Bronchial epithelial cell (primary cell): ENCODE data around the gene CD52. TPM values are rescaled to one million over a fixed set of nuclear protein-coding genes. Genes with fewer than 3 reads are reported as not detected.

Experiments used
- DNase-seq: peaks from one replicate; pipeline ENCODE4 v3.0.0-alpha.2; 2010; ENCODE audit warnings: low read depth
- FAIRE-seq: peaks from 2 replicates; lab custom pipeline; 2011; peaks lifted over from hg19 to GRCh38; lab: Jason Lieb, UNC
- H3K27me3 ChIP-seq: 2 replicates; pipeline ENCODE4 v1.5.1; 2011; ENCODE audit warnings: low read length; ENCODE audit not compliant: control insufficient read depth, insufficient read depth
- H3K36me3 ChIP-seq: 2 replicates; pipeline ENCODE4 v1.5.1; 2011; ENCODE audit warnings: low read length; ENCODE audit not compliant: control insufficient read depth, insufficient read depth
- H3K4me3 ChIP-seq: 2 replicates; pipeline ENCODE4 v1.5.1; 2011; ENCODE audit warnings: mild to moderate bottlenecking, low read depth, low read length, control low read depth
- total RNA-seq: library from RNA; depleted of rRNA; stranded (reverse); fragments of >200 nt; gene quantifications from 2 replicates; pipeline ENCODE4 v1.2.1, GENCODE V29; 2014
- TF ChIP-seq, protein P1 (sequence below): IDR thresholded peaks from 2 replicates; pipeline ENCODE4 v1.5.1; 2011; ENCODE audit warnings: mild to moderate bottlenecking, moderate library complexity, low read length, control low read depth, inconsistent platforms; ENCODE audit not compliant: insufficient read depth, severe bottlenecking

Gene CD52
- total RNA-seq, 1 donor from 2014 or later: not detected

DNA sequence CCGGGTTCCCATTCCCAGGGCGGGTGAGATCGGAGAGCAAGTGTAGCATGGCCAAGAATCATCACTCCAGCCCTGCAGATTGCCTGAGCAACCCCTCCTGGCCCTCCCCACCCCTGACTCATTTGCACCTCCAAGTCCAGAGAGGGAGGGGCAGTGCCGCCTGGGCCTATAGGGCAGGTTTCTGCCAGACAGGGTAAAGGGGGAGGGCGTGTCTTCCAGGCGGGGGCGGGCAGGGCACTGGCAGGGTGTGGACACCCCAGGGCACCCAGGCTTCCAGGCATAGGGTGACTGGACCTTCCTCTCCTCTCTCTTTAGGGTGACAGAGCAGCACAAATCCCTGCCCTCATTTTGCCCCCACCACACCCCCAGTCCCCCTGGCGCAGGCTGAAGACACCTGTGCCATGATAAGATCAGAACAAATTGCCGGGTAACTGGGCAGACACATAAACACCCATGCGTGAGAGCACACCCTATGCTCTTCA, 39.4 kb downstream of the CD52 start:
- H3K27me3 ChIP-seq: peaks cover 2% of the 10 kb centered on the region
- no peaks in the 10 kb centered on the region for H3K36me3 ChIP-seq
- FAIRE-seq: no peak
- H3K4me3 ChIP-seq: no peak overlapping the region
- peak; percentile 88 for DNase-seq
- TF ChIP-seq, protein P1, sequence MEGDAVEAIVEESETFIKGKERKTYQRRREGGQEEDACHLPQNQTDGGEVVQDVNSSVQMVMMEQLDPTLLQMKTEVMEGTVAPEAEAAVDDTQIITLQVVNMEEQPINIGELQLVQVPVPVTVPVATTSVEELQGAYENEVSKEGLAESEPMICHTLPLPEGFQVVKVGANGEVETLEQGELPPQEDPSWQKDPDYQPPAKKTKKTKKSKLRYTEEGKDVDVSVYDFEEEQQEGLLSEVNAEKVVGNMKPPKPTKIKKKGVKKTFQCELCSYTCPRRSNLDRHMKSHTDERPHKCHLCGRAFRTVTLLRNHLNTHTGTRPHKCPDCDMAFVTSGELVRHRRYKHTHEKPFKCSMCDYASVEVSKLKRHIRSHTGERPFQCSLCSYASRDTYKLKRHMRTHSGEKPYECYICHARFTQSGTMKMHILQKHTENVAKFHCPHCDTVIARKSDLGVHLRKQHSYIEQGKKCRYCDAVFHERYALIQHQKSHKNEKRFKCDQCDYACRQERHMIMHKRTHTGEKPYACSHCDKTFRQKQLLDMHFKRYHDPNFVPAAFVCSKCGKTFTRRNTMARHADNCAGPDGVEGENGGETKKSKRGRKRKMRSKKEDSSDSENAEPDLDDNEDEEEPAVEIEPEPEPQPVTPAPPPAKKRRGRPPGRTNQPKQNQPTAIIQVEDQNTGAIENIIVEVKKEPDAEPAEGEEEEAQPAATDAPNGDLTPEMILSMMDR: no peak

DNA sequence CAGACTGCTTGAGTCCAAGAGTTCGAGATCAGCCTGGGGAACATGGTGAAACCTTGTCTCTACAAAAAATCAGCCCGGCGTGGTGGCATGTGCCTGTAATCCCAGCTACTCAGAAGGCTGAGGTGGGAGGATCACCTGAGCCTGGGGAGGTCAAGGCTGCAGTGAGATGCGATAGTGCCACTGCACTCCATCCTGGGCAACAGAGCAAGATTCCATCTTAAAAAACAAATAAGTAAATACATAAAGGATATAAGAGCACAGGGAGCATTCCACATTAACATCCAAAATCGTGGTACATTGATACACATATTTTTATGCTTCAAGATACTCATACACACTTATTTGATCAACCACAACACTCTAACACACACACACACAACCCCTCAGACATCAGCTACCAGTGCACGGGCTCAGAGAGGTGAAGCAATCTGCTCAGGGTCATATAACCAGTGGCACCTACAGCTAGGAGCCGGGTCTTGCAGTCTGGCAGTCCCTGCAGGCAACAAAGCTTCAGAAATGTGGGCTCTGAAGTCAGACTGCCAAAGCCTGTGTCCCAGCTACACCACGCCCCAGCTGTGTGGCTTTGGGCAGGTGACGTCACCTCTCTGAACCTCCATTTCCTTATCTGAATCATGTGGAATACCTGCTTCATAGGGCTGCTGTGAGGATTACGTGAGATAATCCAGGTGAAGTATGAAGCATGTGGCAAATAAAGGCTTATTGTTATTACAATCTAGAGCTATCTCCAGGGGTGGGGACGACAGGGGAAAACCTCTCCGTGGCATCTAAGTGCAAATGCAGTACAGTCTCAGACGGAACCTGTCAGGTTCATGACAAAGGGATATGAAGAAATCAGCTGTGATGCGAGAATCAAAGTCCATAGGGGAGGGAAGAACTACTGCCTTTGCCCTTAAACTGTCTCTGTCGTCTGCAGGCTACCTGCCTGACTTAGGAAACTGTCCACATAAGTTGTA, 40.9 kb downstream of the CD52 start:
- peak; percentile 97 for FAIRE-seq

DNA sequence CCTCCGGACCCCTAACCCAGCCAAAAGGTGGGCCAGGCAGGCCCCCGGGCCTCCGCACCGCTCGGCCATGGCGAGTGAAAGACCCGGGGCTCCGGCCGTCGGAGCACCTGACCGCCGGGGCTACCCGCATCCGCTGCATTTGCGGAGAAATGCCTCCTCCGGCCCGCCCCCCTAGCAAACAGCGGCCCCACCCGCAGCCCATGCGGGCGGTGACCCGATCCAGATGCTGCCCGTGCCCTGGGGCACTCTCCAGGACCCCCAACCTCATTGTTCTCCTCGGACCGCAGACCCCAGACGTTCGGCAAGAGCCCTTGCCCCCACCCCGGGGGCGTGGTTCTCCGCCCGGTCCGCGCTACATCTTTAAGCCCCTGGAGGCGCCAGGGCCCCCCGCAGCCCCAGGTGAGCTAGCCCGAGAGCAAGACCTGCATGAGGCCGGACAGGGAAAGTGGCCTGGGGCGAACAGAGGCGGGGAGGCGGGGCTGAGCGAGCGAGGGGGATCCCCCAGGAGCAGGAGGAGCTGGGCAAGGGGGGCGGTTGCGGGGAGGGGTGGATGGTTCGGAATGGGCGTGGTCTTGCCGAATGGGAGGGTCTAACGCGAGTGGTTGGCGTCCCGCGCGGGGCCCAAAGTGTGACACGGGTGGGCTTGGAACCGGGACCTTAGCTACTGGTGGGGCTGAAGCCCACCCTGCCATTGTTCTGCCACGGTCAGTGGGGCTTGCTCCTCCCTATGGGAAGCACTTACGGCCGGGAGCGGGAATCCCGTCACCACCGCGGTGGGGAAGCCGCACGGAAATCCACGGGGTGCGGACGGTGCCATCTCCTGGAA, 42.4 kb downstream of the CD52 start:
- DNase-seq (no peak), FAIRE-seq (no peak)
- TF ChIP-seq, protein P1: no peak
- H3K36me3 ChIP-seq: no peaks in the 10 kb centered on the region
- peaks cover 5% of the 10 kb centered on the region for H3K27me3 ChIP-seq
- peak overlapping the region; percentile 19 for H3K4me3 ChIP-seq

More for the DNA sequence above, 40.9 kb downstream of the CD52 start:
- no peaks in the 10 kb centered on the region for H3K36me3 ChIP-seq
- TF ChIP-seq, protein P1: no peak
- H3K27me3 ChIP-seq: peaks cover 2% of the 10 kb centered on the region
- DNase-seq: peak; percentile 96
- no peak overlapping the region for H3K4me3 ChIP-seq

DNA sequence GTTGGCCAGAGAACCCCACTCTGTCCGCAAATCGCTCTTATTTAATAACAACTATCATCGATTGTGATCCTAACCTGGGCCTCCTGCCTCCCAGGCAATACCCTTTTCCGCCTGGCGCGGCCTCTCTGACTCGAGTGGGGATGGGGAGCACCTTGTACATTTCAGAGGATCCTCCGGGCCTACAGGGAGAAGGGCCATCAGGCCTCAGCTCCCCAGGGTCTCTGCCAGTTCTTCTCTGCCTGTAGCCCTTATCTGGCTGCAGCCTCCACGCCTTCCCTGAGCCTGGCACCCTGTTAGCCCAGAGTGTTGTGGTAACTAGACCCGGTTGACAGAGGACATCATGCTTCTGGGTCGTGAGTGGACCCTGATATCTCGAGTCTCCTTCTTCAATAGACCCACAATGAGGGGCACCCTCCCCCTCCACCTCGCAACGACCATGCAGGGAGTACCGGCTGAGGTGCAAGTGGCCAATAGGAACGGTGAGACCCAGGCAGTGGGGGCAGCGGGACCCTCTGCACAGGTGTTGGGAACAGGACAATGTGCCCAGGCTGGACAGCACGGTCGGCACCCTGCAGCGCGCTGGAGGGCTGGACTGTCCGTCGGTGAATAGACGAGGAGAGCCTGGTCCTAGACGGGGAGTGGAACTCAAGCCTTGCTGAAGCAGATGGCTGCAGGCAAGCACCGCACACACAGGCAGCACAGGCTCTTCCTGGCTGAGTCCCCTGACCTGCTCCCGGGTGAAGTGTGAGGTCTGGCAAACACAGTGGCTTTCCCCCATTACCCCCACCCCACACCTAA, 43.2 kb downstream of the CD52 start:
- H3K27me3 ChIP-seq: peaks cover 5% of the 10 kb centered on the region
- no peak overlapping the region for H3K4me3 ChIP-seq
- FAIRE-seq (no peak), DNase-seq (no peak)
- TF ChIP-seq, protein P1: no peak
- no peaks in the 10 kb centered on the region for H3K36me3 ChIP-seq

DNA sequence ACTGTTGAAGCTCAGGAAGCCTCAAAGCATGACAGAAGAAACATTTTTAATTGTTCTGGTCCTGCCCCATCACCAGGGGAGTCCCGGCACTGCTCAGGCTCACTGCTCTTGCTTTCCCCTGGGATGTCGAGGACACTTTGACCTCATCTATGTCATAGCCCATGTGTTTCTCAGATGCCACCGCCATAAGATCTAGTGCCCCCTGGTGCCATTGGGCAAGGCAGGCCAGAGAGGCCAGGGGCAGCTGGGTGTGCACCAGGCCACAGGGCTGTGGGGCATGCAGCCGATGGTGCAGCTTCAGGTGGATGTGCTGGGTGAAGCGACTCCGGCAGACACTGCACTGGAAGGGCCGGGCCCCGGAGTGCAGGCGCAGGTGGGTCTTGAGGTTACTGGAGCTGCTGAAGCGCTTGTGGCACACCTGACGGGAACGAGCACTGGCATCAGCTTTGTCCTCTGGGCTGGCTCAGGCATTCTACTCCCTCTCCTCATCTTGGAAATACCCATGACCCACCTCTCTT, 43.9 kb downstream of the CD52 start:
- H3K36me3 ChIP-seq: no peaks in the 10 kb centered on the region
- peaks cover 5% of the 10 kb centered on the region for H3K27me3 ChIP-seq
- FAIRE-seq (no peak), DNase-seq (no peak)
- TF ChIP-seq, protein P1: no peak
- H3K4me3 ChIP-seq: no peak overlapping the region
